H1 (cell line): Measurements from ENCODE around the gene WEE1. TPM values are rescaled to one million over a fixed set of nuclear protein-coding genes. Genes with fewer than 3 reads are reported as not detected.

Source experiments
- BRCA1 ChIP-seq: IDR thresholded peaks from 2 replicates; pipeline ENCODE4 v1.6.1; 2012; ENCODE audit warnings: low read depth, low read length, improper control_type of control experiment
- CREB1 ChIP-seq: IDR thresholded peaks from 2 replicates; pipeline ENCODE4 v1.6.1; 2012; ENCODE audit warnings: inconsistent platforms
- GABPA ChIP-seq: IDR thresholded peaks from 2 replicates; pipeline ENCODE4 v1.6.1; 2011; ENCODE audit warnings: mild to moderate bottlenecking, low read length, moderate library complexity, borderline replicate concordance; ENCODE audit not compliant: insufficient read depth
- HDAC2 ChIP-seq, 2 experiments: fragments of 300-600 bp in 1 of 2; sonication (generic) in 1 of 2; IDR thresholded peaks; 2 replicates each; pipeline ENCODE4 v1.6.1; 2011 to 2012; ENCODE audit warnings: low read depth in 2 of 2, low read length in 2 of 2, mild to moderate bottlenecking in 2 of 2, moderate library complexity in 2 of 2, borderline replicate concordance in 1 of 2, inconsistent platforms in 1 of 2
- JUN ChIP-seq: IDR thresholded peaks from 2 replicates; pipeline ENCODE4 v1.6.1; 2011; ENCODE audit warnings: low read depth, mild to moderate bottlenecking, improper control_type of control experiment, low read length
- KDM5A ChIP-seq: fragments of 200-600 bp; IDR thresholded peaks from 2 replicates; pipeline ENCODE4 v1.7.1; 2012; ENCODE audit warnings: mild to moderate bottlenecking, low read length, inconsistent platforms, mixed read lengths
- PHF8 ChIP-seq: fragments of 200-600 bp; sonication (generic); conservative IDR thresholded peaks from 2 replicates; pipeline ENCODE4 v1.7.1; 2012; ENCODE audit warnings: low read depth, mild to moderate bottlenecking, inconsistent platforms, low read length, moderate library complexity
- POLR2AphosphoS5 ChIP-seq: IDR thresholded peaks from 2 replicates; pipeline ENCODE4 v1.6.1; 2011; ENCODE audit warnings: low read depth, low read length
- RFX5 ChIP-seq: IDR thresholded peaks from 2 replicates; pipeline ENCODE4 v1.6.1; 2011; ENCODE audit warnings: low read depth, low read length, improper control_type of control experiment, borderline replicate concordance
- RNF2 ChIP-seq: fragments of 200-900, 300-1000 bp; sonication (generic); IDR thresholded peaks from 2 replicates; pipeline ENCODE4 v1.7.1; 2016; ENCODE audit warnings: borderline replicate concordance, low read depth, mild to moderate bottlenecking, antibody characterized with exemption, low read length; ENCODE audit not compliant: poor library complexity, severe bottlenecking; ENCODE audit errors: missing control alignments
- SP4 ChIP-seq: IDR thresholded peaks from 2 replicates; pipeline ENCODE4 v1.6.1; 2012; ENCODE audit warnings: low read length, inconsistent platforms
- SUZ12 ChIP-seq: fragments of 200-600 bp; sonication (generic); IDR thresholded peaks from 2 replicates; pipeline ENCODE4 v1.6.1; 2012; ENCODE audit warnings: mild to moderate bottlenecking, inconsistent platforms, low read length, moderate library complexity, mixed read lengths
- TBP ChIP-seq: IDR thresholded peaks from 2 replicates; pipeline ENCODE4 v1.6.1; 2011; ENCODE audit warnings: low read depth, low read length, improper control_type of control experiment
- TCF12 ChIP-seq: IDR thresholded peaks from 2 replicates; pipeline ENCODE4 v1.6.1; 2011; ENCODE audit warnings: low read depth, mild to moderate bottlenecking, low read length
- TEAD4 ChIP-seq: IDR thresholded peaks from 2 replicates; pipeline ENCODE4 v1.6.1; 2012; ENCODE audit warnings: low read depth, low read length, inconsistent platforms, mixed read lengths
- ZNF274 ChIP-seq: IDR thresholded peaks from 2 replicates; pipeline ENCODE4 v1.7.0; 2012; ENCODE audit warnings: low read length, borderline replicate concordance; ENCODE audit errors: extremely low read depth
- polyA plus RNA-seq, 7 experiments: library from polyadenylated mRNA; depleted of rRNA in 3 of 7; stranded (reverse) in 5 of 7; unstranded in 2 of 7; fragments of >200 nt in 5 of 7; fragments of 200-250 nt in 2 of 7; gene quantifications; 1 replicate in 5 of 7; 2 replicates in 1 of 7; 4 replicates in 1 of 7; pipeline versions ENCODE4 v1.2.1 to v1.2.3, GENCODE V29; 2011 to 2013; ENCODE audit warnings: missing spikeins in 2 of 7, mixed read lengths in 2 of 7
- total RNA-seq: library from RNA; stranded (reverse); fragmentation: NEBNext Ultra II Directional; extraction: Animal tissue kit (Norgen Biotek cat#: 25700); gene quantifications from 2 replicates; pipeline ENCODE4 v1.2.1, GENCODE V29; 2021
- TF ChIP-seq, protein P1 (sequence below): IDR thresholded peaks from 2 replicates; pipeline ENCODE4 v1.6.1; 2011; ENCODE audit warnings: low read depth, mild to moderate bottlenecking, low read length; ENCODE audit not compliant: insufficient read depth

The WEE1 gene
- total and polyA plus RNA-seq, 2 of the 8 experiments (the other 6 are each of a cell fraction or from before 2014, with no cell fraction given) = 40.8 to 120 TPM

- TF ChIP-seq GABPA = no peak
- no peak for TF ChIP-seq SUZ12
- TF ChIP-seq, protein P1, sequence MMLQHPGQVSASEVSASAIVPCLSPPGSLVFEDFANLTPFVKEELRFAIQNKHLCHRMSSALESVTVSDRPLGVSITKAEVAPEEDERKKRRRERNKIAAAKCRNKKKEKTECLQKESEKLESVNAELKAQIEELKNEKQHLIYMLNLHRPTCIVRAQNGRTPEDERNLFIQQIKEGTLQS = no peak
- no peak for TF ChIP-seq RNF2
- TF ChIP-seq JUN = no peak
- no peak; the same call in 1 of the 2 replicates for TF ChIP-seq TBP
- TF ChIP-seq SP4 = 0 out of 2 replicates have a peak, but pooled peaks have one; percentile 6
- no peak for TF ChIP-seq HDAC2 (IDR thresholded peaks at IDR 0.05; ENCODE audit: borderline replicate concordance in 1 of 2, low read depth in 2 of 2, low read length in 2 of 2)
- 0 out of 2 replicates have a peak, but pooled peaks have one; percentile 18 for TF ChIP-seq TEAD4
- TF ChIP-seq PHF8 = no peak
- no peak for TF ChIP-seq KDM5A
- no peak for TF ChIP-seq CREB1
- TF ChIP-seq TCF12 = no peak
- no peak for TF ChIP-seq BRCA1
- TF ChIP-seq POLR2AphosphoS5 = peak; percentile 57
- no peak for TF ChIP-seq RFX5
- no peak for TF ChIP-seq ZNF274
Measured at GRCh38 chr11:9626496-9627394, 53.3 kb downstream of the WEE1 start (continued).
